KMS-11 (cell line): ENCODE data around the gene TM6SF1.
"Not testable (repeated sequence)": the region's sequence is repeated elsewhere in the genome, so short reads cannot be mapped to it uniquely, and the experiment has no call there.

Experiments used
- H2AFZ ChIP-seq: fragments of 200-600 bp; sonication (generic); 2 replicates; pipeline ENCODE4 v1.6.1; 2016; ENCODE audit warnings: antibody characterized with exemption, mixed run types, low read depth
- H3K27ac ChIP-seq: fragments of 200-600 bp; sonication (generic); 2 replicates; pipeline ENCODE4 v1.6.1; 2016; ENCODE audit warnings: mild to moderate bottlenecking, mixed run types
- H3K27me3 ChIP-seq: fragments of 200-600 bp; sonication (generic); 2 replicates; pipeline ENCODE4 v1.6.1; 2017; ENCODE audit warnings: mild to moderate bottlenecking, low read depth, mixed run types, moderate library complexity; ENCODE audit not compliant: insufficient read depth
- H3K36me3 ChIP-seq: fragments of 200-600 bp; sonication (generic); 2 replicates; pipeline ENCODE4 v1.6.1; 2017; ENCODE audit warnings: mild to moderate bottlenecking, mixed run types; ENCODE audit not compliant: insufficient read depth
- H3K4me1 ChIP-seq: fragments of 200-600 bp; sonication (generic); 2 replicates; pipeline ENCODE4 v1.6.1; 2016; ENCODE audit warnings: mild to moderate bottlenecking, low read depth, mixed run types; ENCODE audit not compliant: poor library complexity, severe bottlenecking
- H3K4me2 ChIP-seq: fragments of 200-600 bp; sonication (generic); 2 replicates; pipeline ENCODE4 v1.7.0; 2016; ENCODE audit warnings: mild to moderate bottlenecking, mixed run types
- H3K4me3 ChIP-seq: fragments of 200-600 bp; sonication (generic); IDR thresholded peaks from 2 replicates; pipeline ENCODE4 v1.6.1; 2017; ENCODE audit warnings: low read depth, low read length, mixed read lengths; ENCODE audit not compliant: insufficient read depth
- H3K79me2 ChIP-seq: fragments of 200-600 bp; sonication (generic); 2 replicates; pipeline ENCODE4 v1.6.1; 2016; ENCODE audit warnings: low read depth, mixed run types; ENCODE audit not compliant: insufficient read depth
- H3K9ac ChIP-seq: fragments of 200-600 bp; sonication (generic); 2 replicates; pipeline ENCODE4 v1.6.1; 2016; ENCODE audit warnings: mild to moderate bottlenecking, mixed run types
- H4K20me1 ChIP-seq: fragments of 200-600 bp; sonication (generic); 2 replicates; pipeline ENCODE4 v1.6.1; 2016; ENCODE audit warnings: mild to moderate bottlenecking, mixed run types; ENCODE audit not compliant: insufficient read depth
- TF ChIP-seq, protein P1 (sequence below): fragments of 200-600 bp; sonication (generic); conservative IDR thresholded peaks from 2 replicates; pipeline ENCODE4 v1.6.1; 2017; ENCODE audit warnings: low read depth, mild to moderate bottlenecking, antibody characterized with exemption, low read length, moderate library complexity, mixed read lengths

The TM6SF1 gene

DNA sequence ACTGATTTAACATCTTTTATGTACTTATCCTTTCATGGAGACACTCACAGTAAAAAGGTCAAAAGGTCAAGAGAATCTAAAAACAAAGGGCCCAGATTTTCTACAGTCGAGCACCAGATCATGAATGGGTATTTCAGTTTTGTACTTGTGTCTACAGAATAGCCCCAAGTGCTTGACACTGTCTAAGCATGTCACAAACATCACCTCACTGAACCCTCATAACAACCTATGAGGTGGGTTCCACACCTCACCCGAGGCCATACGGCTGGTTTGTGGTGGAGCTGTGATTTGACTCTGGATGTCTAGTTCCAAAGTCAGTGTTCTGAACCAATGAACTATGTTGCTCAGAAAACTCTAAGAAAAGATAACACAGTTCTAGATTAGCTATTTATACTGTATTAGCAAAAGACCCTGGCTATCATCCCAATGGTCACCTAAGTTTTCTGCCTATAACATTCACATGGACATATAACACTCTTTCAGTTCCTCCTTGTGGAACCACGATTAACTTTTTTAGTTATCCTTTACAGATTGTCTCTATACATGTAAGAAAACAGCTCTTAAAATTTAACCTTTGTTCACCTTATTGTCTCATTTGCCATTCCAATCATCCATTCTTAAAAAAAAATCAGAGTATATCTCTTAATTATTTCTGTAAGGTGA, 25.5 kb downstream of the TM6SF1 start:
- Histone ChIP-seq H4K20me1 (no peaks in the 10 kb centered on the region), H2AFZ (no peak overlapping the region), H3K36me3 (no peaks in the 10 kb centered on the region), H3K9ac (no peak overlapping the region), H3K79me2 (no peaks in the 10 kb centered on the region), H3K4me2 (no peak overlapping the region), H3K27me3 (no peaks in the 10 kb centered on the region; the same call in 1 of the 2 replicates), H3K4me1 (no peaks in the 10 kb centered on the region), H3K27ac (no peak overlapping the region), H3K4me3 (no peak overlapping the region)
- TF ChIP-seq, protein P1, sequence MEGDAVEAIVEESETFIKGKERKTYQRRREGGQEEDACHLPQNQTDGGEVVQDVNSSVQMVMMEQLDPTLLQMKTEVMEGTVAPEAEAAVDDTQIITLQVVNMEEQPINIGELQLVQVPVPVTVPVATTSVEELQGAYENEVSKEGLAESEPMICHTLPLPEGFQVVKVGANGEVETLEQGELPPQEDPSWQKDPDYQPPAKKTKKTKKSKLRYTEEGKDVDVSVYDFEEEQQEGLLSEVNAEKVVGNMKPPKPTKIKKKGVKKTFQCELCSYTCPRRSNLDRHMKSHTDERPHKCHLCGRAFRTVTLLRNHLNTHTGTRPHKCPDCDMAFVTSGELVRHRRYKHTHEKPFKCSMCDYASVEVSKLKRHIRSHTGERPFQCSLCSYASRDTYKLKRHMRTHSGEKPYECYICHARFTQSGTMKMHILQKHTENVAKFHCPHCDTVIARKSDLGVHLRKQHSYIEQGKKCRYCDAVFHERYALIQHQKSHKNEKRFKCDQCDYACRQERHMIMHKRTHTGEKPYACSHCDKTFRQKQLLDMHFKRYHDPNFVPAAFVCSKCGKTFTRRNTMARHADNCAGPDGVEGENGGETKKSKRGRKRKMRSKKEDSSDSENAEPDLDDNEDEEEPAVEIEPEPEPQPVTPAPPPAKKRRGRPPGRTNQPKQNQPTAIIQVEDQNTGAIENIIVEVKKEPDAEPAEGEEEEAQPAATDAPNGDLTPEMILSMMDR: no peak

DNA sequence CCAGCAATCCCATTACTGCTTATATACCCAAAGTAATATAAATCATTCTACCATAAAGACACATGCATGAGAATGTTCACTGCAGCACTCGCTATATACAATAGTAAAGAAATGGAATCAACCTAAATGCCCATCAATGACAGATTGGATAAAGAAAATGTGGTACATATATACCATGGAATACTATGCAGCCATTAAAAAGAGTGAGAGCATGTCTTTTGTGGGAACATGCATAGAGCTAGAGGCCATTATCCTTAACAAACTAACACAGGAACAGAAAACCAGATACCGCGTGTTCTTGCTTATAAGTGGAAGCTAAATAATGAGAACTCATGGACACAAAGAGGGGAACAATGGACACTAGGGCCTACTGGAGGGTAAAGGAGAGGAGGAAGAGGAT, 34.7 kb downstream of the TM6SF1 start:
- H4K20me1 ChIP-seq, H3K27me3 ChIP-seq, H3K79me2 ChIP-seq, H2AFZ ChIP-seq, H3K9ac ChIP-seq, H3K27ac ChIP-seq, H3K4me1 ChIP-seq, H3K4me2 ChIP-seq, H3K4me3 ChIP-seq, H3K36me3 ChIP-seq: not testable (repeated sequence)

DNA sequence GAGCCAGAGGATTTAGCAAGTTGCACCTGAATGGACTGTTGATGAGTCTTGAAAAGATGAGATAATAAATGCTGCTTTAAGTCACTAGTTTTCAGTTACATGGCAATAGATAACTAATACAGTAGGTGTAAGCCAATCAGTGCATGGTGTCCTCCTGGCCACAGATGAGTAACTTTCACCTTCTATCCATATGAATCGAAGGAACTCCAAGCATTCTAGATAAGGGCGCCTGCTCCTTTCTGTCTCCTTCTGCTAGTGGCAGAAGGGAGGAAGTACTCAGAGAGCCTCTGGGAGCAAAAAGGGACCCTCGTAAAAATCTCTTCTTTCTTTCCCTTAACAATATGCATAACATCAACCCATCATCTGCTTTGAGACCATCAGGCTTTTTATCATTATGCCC, 37.3 kb downstream of the TM6SF1 start:
- Histone ChIP-seq H3K27me3 (no peaks in the 10 kb centered on the region), H3K9ac (no peak overlapping the region), H3K4me1 (no peaks in the 10 kb centered on the region), H3K4me3 (no peak overlapping the region), H2AFZ (no peak overlapping the region), H3K4me2 (no peak overlapping the region), H3K36me3 (no peaks in the 10 kb centered on the region), H3K79me2 (no peaks in the 10 kb centered on the region), H4K20me1 (no peaks in the 10 kb centered on the region), H3K27ac (no peak overlapping the region)
- TF ChIP-seq, protein P1: no peak

DNA sequence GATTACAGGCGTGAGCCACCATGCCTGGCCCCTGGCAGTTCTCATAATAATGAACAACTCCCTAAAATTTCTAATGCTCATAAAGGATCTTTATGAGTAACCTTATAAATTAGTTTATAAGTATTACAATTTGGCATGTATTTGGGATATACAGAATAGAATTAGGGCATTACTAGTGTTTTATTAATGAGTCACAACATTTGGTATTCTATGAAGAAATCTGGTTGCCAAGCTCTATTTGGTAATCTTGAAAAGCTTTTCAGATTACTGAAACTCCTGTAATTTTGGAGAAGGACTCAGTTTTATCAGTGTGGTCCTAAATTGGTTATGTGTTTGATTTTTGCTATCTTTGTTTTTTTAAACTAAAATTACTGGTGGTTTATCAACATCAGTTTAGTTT, 45.8 kb downstream of the TM6SF1 start:
- Histone ChIP-seq H3K9ac (no peak overlapping the region), H3K4me3 (no peak overlapping the region), H2AFZ (no peak overlapping the region), H3K27me3 (no peaks in the 10 kb centered on the region), H3K4me2 (no peak overlapping the region), H3K36me3 (no peaks in the 10 kb centered on the region), H3K4me1 (peaks cover 7% of the 10 kb centered on the region), H3K79me2 (no peaks in the 10 kb centered on the region), H3K27ac (no peak overlapping the region), H4K20me1 (no peaks in the 10 kb centered on the region)
- TF ChIP-seq, protein P1: no peak

DNA sequence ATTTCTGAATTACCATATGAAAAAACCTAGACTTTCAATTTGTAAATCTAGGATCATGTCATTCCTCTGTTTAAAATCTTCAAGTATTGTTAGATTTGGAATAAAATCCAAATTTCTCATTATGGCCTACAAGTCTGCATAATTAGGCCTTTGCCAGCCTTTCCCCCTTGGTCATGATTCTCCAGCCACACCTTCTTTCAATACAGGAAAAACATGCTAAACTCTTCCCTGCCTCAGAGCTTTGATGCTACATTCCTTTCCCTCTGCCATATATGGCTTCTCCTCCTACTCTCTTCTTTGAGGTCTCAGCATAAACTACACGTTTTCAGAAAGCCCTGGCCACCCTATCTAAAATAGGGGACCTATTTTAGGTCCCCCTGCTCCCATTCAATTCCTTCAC, 48.5 kb downstream of the TM6SF1 start:
- TF ChIP-seq, protein P1: no peak
- no peak overlapping the region for H3K27ac ChIP-seq
- H3K4me2 ChIP-seq: no peak overlapping the region; the same call in 1 of the 2 replicates
- peaks cover 7% of the 10 kb centered on the region for H3K4me1 ChIP-seq
- no peaks in the 10 kb centered on the region for H4K20me1 ChIP-seq
- no peaks in the 10 kb centered on the region for H3K36me3 ChIP-seq
- no peaks in the 10 kb centered on the region for H3K79me2 ChIP-seq
- no peaks in the 10 kb centered on the region for H3K27me3 ChIP-seq
- no peak overlapping the region for H2AFZ ChIP-seq
- H3K4me3 ChIP-seq: no peak overlapping the region
- H3K9ac ChIP-seq: no peak overlapping the region
